Heart left ventricle (tissue), 16 donors: Measurements from ENCODE around the gene BAMBI. TPM values are rescaled to one million over a fixed set of nuclear protein-coding genes. Genes with fewer than 3 reads are reported as not detected.

ENCODE experiments used
- ATAC-seq, 4 donors: fragments of 200-7000 bp; cut with Tn5 transposase; one replicate each; pipeline ENCODE4 v1.9.1; 2020 to 2022; ENCODE audit warnings: moderate library complexity in 4 of 4, mild to moderate bottlenecking in 3 of 4, moderate number of reproducible peaks in 1 of 4
- DNase-seq, 5 donors: peaks; one replicate each; pipeline ENCODE4 v3.0.0-alpha.2; 2020
- H3K27ac ChIP-seq, 12 donors: fragments of 200-600 bp; sonication (generic) in 4 of 12; one replicate each; pipeline versions ENCODE4 v1.5.0 to v1.8.0; 2016 to 2022; ENCODE audit warnings: mild to moderate bottlenecking in 2 of 12
- H3K27me3 ChIP-seq, 9 donors: fragments of 200-600 bp; sonication (generic) in 2 of 9; one replicate each; pipeline versions ENCODE4 v1.5.1 to v1.8.0; 2016 to 2022; ENCODE audit warnings: mild to moderate bottlenecking in 3 of 9
- H3K36me3 ChIP-seq, 9 donors: fragments of 200-600 bp; sonication (generic) in 2 of 9; one replicate each; pipeline versions ENCODE4 v1.5.0 to v1.8.0; 2018 to 2022; ENCODE audit warnings: mild to moderate bottlenecking in 2 of 9
- H3K4me1 ChIP-seq, 12 donors: fragments of 200-600 bp; sonication (generic) in 4 of 12; one replicate each; pipeline versions ENCODE4 v1.5.0 to v1.8.0; 2016 to 2022; ENCODE audit warnings: mild to moderate bottlenecking in 3 of 12
- H3K4me3 ChIP-seq, 12 donors: fragments of 200-600 bp; sonication (generic) in 4 of 12; one replicate each; pipeline versions ENCODE4 v1.5.0 to v1.8.0; 2017 to 2022; ENCODE audit warnings: mild to moderate bottlenecking in 9 of 12, moderate library complexity in 4 of 12
- H3K9me3 ChIP-seq, 12 donors: fragments of 200-600 bp; sonication (generic) in 4 of 12; one replicate each; pipeline versions ENCODE4 v1.5.0 to v1.8.0; 2016 to 2022; ENCODE audit warnings: mild to moderate bottlenecking in 1 of 12
- CTCF ChIP-seq, 12 donors: fragments of 200-600 bp; sonication (generic) in 4 of 12; IDR thresholded peaks; one replicate each; pipeline versions ENCODE4 v1.5.0 to v1.8.0; 2018 to 2022; ENCODE audit warnings: antibody characterized with exemption in 12 of 12, mild to moderate bottlenecking in 5 of 12
- POLR2A ChIP-seq, 2 donors: fragments of 450-650 bp; IDR thresholded peaks; one replicate each; pipeline ENCODE4 v1.6.1; 2017; ENCODE audit warnings: antibody characterized with exemption in 2 of 2, mild to moderate bottlenecking in 2 of 2, moderate library complexity in 2 of 2
- WGBS, 4 donors: extraction: QIAGEN DNeasy Blood & Tissue Kit in 2 of 4; methylation state at CpG; one replicate each; pipeline versions ENCODE4 v1.1.5 to v1.1.7; 2013 to 2018; 5-methylcytosine and 5-hydroxymethylcytosine counted together
- intact Hi-C, 10 donors: fragments of 100-400 bp; cut with DNase I; formaldehyde crosslinking; loops; one replicate each; pipeline versions ENCODE4 v1.11.1 to v1.14.2; 2022
- polyA plus RNA-seq, 2 donors: library from polyadenylated mRNA; stranded (reverse); fragments of 200-250 nt; gene quantifications; one replicate each; pipeline ENCODE4 v1.2.3, GENCODE V29; 2013
- total RNA-seq, 9 donors: library from RNA; depleted of rRNA in 2 of 9; stranded (reverse); fragments of >200 nt in 2 of 9; fragmentation: NEBNext Ultra II Directional in 3 of 9; extraction: Animal tissue kit (Norgen Biotek cat#: 25700) in 3 of 9; gene quantifications; one replicate each; pipeline versions ENCODE4 v1.1.0 to v1.2.4, GENCODE V29; 2016 to 2023
- donor health status: ischemic (EF 13 %, LVEDD 7.1; RV severe dilation, severe dysfunction).
- donor health status: healthy with polysubstance abuse.
- donor health status: DM: no; HTN: yes; CAD: no.
- donor health status: DM: no; HTN: no; CAD: no.
- donor health status: ischemic (EF 25% LVEDD 6.9; RV normal size, moderate dysfunction).
- donor health status: ischemic (EF 25% LVEDD 5.7; RV mildly dilated, moderate dysfunction).
- donor health status: healthy.
- donor health status: DM: yes; HTN: yes; CAD: no.
- donor health status: ischemic (EF 35%, LVEDD 5.7; RV mildly dilated, moderate dysfunction).
- donor health status: nonischemic (EF 11% LVEDD 7.7; RV severe dilation, severe dysfunction).
- donor health status: DM: yes; HTN: yes; CAD: no.
- donor health status: PGD.
- donor health status: ischemic (EF 29% LVEDD 5.4; RV normal size, mild dysfunction).
- donor health status: nonischemic (EF 23%, LVEDD 6.1; RV moderate dilation, normal function).

The BAMBI gene
- total and polyA plus RNA-seq, 11 donors, result 5.3 to 53.3 (median 24.8) TPM

DNA sequence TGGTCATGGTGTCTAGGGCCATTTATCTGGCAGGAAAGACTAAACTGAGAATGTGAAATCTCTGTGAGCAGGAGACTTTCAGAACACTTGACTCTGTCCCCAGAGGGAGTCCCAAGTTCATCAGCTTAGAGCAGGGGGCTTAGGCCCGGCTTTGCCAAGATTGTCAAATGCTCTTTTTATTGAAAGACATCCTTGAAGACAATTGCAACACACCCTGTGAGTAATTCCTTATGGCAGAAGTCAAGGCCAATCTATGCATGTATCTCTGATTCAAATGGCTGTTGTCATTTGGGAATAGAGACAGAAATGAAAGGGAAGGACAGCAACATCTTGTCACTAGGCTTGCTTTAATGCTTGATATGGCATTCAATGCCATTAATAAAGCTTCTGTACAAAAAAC lies 33.7 kb downstream of the BAMBI start:
- TF ChIP-seq POLR2A (IDR thresholded peaks at IDR 0.05) (no peak), CTCF (IDR thresholded peaks at IDR 0.05) (no peak)
- no peak for ATAC-seq
- intact Hi-C loops, result no loop called here
- no peaks in the 10 kb centered on the region for H3K9me3 ChIP-seq
- WGBS, 4 donors, result 71 to 94% (median 88%) methylated on average over 1 of the region's 1 CpG
- no peaks in the 10 kb centered on the region for H3K36me3 ChIP-seq
- no peak overlapping the region for H3K4me3 ChIP-seq
- H3K27me3 ChIP-seq, result no peaks in the 10 kb centered on the region
- H3K27ac ChIP-seq, result no peak overlapping the region
- DNase-seq, result no peak
- peaks cover 0 to 15% (median 4%) of the 10 kb centered on the region in 12 donors for H3K4me1 ChIP-seq

GRCh38 chr10:28711776-28712175 lies 34.5 kb downstream of the BAMBI start:
- Histone ChIP-seq H3K27ac (no peak overlapping the region), H3K4me1 (peaks cover 0 to 15% (median 4%) of the 10 kb centered on the region in 12 donors), H3K36me3 (no peaks in the 10 kb centered on the region), H3K27me3 (no peaks in the 10 kb centered on the region), H3K9me3 (no peaks in the 10 kb centered on the region), H3K4me3 (no peak overlapping the region)
- no peak for ATAC-seq
- no peak for DNase-seq
- WGBS, 4 donors, result 88 to 95% (median 89%) methylated on average over 3 of the region's 3 CpGs
- TF ChIP-seq CTCF (IDR thresholded peaks at IDR 0.05) (no peak), POLR2A (IDR thresholded peaks at IDR 0.05) (no peak)
- intact Hi-C loops, result no loop called here

- no peaks in the 10 kb centered on the region for H3K36me3 ChIP-seq
- DNase-seq, result no peak
- no peaks in the 10 kb centered on the region for H3K27me3 ChIP-seq
- H3K4me3 ChIP-seq, result no peak overlapping the region
- peak overlapping the region in 1 of 12 donors; percentile 5 for H3K27ac ChIP-seq
- H3K9me3 ChIP-seq, result no peaks in the 10 kb centered on the region
- ATAC-seq, result no peak
- H3K4me1 ChIP-seq, result peaks cover 0 to 15% (median 4%) of the 10 kb centered on the region in 12 donors
- intact Hi-C loops, result no loop called here
- TF ChIP-seq CTCF (IDR thresholded peaks at IDR 0.05) (no peak), POLR2A (IDR thresholded peaks at IDR 0.05) (no peak)
- WGBS, 4 donors, result 83 to 89% (median 85%) methylated on average over 10 of the region's 10 CpGs
Observed at GRCh38 chr10:28713626-28714352, 36.5 kb downstream of the BAMBI start.

DNA sequence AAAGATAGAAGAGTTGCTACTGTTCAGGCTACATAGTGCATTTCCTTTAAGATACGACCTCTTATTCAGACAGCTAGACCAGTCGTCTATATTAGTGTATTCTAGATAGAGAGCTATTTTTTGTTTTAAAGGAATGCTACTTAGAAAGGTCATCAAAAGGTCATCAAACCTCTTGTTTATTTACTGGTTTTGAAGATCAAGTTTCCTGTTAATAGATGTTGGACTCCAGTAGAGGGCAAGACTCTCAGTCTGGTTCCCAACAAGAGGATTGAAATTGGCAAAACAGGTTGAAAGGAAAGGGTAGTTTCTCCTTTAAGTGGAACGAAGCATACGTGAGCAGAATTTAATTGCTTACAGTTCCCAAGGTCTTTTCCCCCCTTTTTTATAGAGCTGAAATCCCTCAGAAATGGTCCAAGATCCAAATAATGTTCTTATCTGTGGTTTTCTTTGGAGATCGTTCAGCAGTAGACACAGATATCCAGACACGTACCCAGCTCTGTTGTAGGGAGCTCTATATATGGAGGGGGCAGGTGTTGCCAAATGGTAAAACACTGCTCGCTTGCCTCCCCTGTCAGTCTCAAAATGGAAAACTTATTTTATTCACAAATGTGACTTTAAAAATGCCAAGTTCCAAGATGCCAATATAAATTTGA lies 37.2 kb downstream of the BAMBI start:
- Histone ChIP-seq H3K27ac (peak overlapping the region in 1 of 12 donors; percentile 5), H3K9me3 (no peaks in the 10 kb centered on the region), H3K36me3 (no peaks in the 10 kb centered on the region), H3K4me3 (peak overlapping the region in 5 of 12 donors; percentile 14 to 34 (median 29)), H3K4me1 (peaks cover 0 to 15% (median 4%) of the 10 kb centered on the region in 12 donors), H3K27me3 (no peaks in the 10 kb centered on the region)
- intact Hi-C loops, result no loop called here
- TF ChIP-seq POLR2A (IDR thresholded peaks at IDR 0.05) (no peak), CTCF (IDR thresholded peaks at IDR 0.05) (no peak)
- peak in 2 of 4 donors; percentile 56 to 65 for ATAC-seq
- WGBS, 4 donors, result 27 to 40% (median 33%) methylated on average over 7 of the region's 7 CpGs
- no peak for DNase-seq
